Measurements from ENCODE around the gene UBL5.

Gene UBL5

GRCh38 chr19:9854282-9854846 lies 26.6 kb downstream of the UBL5 start:
- DNase-seq (ENCODE audit: low read depth, low spot score), result no peak

- DNase-seq (ENCODE audit: low read depth, low spot score), result no peak
Measured at GRCh38 chr19:9856609-9857008, 28.9 kb downstream of the UBL5 start.

GRCh38 chr19:9857076-9857721 lies 29.5 kb downstream of the UBL5 start:
- DNase-seq (ENCODE audit: low read depth, low spot score), result no peak

- no peak for DNase-seq (ENCODE audit: low read depth, low spot score)
Measured at GRCh38 chr19:9857920-9858746, 30.4 kb downstream of the UBL5 start.

GRCh38 chr19:9858766-9859165 lies 31.0 kb downstream of the UBL5 start:
- no peak for DNase-seq (ENCODE audit: low read depth, low spot score)

GRCh38 chr19:9860407-9860806 lies 32.7 kb downstream of the UBL5 start:
- DNase-seq (ENCODE audit: low read depth, low spot score), result no peak

- DNase-seq (ENCODE audit: low read depth, low spot score), result no peak
Measured at GRCh38 chr19:9861503-9861902, 33.8 kb downstream of the UBL5 start.

GRCh38 chr19:9862938-9863337 lies 35.2 kb downstream of the UBL5 start:
- DNase-seq (ENCODE audit: low read depth, low spot score), result no peak

- DNase-seq (ENCODE audit: low read depth, low spot score), result no peak
Measured at GRCh38 chr19:9863759-9864158, 36.0 kb downstream of the UBL5 start.

- no peak for DNase-seq (ENCODE audit: low read depth, low spot score)
Measured at GRCh38 chr19:9865732-9866501, 38.2 kb downstream of the UBL5 start.

GRCh38 chr19:9868983-9869617 lies 41.4 kb downstream of the UBL5 start:
- no peak for DNase-seq (ENCODE audit: low read depth, low spot score)

- DNase-seq (ENCODE audit: low read depth, low spot score), result no peak
Measured at GRCh38 chr19:9871626-9872338, 44.1 kb downstream of the UBL5 start.

GRCh38 chr19:9872618-9873242 lies 45.0 kb downstream of the UBL5 start:
- no peak for DNase-seq (ENCODE audit: low read depth, low spot score)

GRCh38 chr19:9875031-9875627 lies 47.4 kb downstream of the UBL5 start:
- no peak for DNase-seq (ENCODE audit: low read depth, low spot score)

- no peak for DNase-seq (ENCODE audit: low read depth, low spot score)
Measured at GRCh38 chr19:9875796-9876195, 48.1 kb downstream of the UBL5 start.

- no peak for DNase-seq (ENCODE audit: low read depth, low spot score)
Measured at GRCh38 chr19:9877780-9878510, 50.2 kb downstream of the UBL5 start.

GRCh38 chr19:9878511-9879196 lies 50.9 kb downstream of the UBL5 start:
- DNase-seq (ENCODE audit: low read depth, low spot score), result no peak
